ENCODE results near the gene MAD2L1. TPM values are rescaled to one million over a fixed set of nuclear protein-coding genes. Genes with fewer than 3 reads are reported as not detected.

MAD2L1 gene
- total RNA-seq, 3 donors from 2014 or later, result 2.6 to 4.4 (median 3.2) TPM

DNA sequence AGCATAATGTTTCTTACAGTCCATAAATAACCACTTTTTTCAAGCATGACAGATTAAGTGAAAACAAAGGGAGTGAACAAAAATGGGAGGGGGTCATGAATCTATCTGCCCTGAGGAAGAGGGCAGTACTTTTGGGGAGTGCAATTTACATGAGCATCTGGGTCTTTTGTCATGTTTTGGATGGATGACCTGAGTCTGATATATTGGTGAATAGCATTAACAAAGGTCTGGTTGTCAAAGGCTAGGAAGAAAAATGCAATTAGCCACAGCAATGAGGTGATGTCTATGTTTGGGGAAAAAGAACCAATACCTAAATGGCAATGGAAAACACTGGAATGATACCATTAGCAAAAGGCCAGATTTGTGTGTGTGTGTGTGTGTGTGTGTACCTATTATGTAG is 15.1 kb upstream of the MAD2L1 start:
- no peak for DNase-seq (ENCODE audit: low spot score in 2 of 2)
- Histone ChIP-seq H3K4me3 (no peak overlapping the region), H3K36me3 (no peaks in the 10 kb centered on the region), H3K27me3 (no peaks in the 10 kb centered on the region), H3K4me1 (no peaks in the 10 kb centered on the region), H3K27ac (no peak overlapping the region), H3K9me3 (no peaks in the 10 kb centered on the region)
- intact Hi-C loops (cut with DNase I; ENCODE audit: low total_unique reads), result no loop called here
- TF ChIP-seq POLR2AphosphoS5 (IDR thresholded peaks at IDR 0.05) (no peak), POLR2A (IDR thresholded peaks at IDR 0.05) (no peak)
- TF ChIP-seq, protein P1, sequence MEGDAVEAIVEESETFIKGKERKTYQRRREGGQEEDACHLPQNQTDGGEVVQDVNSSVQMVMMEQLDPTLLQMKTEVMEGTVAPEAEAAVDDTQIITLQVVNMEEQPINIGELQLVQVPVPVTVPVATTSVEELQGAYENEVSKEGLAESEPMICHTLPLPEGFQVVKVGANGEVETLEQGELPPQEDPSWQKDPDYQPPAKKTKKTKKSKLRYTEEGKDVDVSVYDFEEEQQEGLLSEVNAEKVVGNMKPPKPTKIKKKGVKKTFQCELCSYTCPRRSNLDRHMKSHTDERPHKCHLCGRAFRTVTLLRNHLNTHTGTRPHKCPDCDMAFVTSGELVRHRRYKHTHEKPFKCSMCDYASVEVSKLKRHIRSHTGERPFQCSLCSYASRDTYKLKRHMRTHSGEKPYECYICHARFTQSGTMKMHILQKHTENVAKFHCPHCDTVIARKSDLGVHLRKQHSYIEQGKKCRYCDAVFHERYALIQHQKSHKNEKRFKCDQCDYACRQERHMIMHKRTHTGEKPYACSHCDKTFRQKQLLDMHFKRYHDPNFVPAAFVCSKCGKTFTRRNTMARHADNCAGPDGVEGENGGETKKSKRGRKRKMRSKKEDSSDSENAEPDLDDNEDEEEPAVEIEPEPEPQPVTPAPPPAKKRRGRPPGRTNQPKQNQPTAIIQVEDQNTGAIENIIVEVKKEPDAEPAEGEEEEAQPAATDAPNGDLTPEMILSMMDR (IDR thresholded peaks at IDR 0.05), result no peak

DNA sequence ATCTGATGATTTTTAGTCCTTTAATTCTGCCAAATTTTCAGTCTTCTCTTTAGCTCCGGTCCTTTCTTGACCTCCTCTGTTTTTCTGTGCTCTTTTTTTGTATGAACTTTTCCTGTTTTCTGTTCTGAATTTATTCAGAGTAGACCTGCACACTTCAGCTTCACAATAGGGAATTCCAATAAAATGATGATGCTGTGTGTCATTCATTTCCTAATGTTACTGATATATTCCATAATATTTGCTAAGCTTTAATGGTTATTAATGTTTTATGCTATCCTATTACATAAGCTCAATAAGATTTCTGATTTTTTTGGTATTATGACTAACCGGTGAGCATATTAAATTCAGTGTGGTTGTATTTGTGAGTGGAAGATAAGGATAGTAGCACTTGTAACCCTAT is 13.9 kb upstream of the MAD2L1 start:
- TF ChIP-seq POLR2A (IDR thresholded peaks at IDR 0.05), result no peak
- TF ChIP-seq, protein P1 (IDR thresholded peaks at IDR 0.05), result no peak
- TF ChIP-seq POLR2AphosphoS5 (IDR thresholded peaks at IDR 0.05), result no peak
- H3K4me1 ChIP-seq, result no peaks in the 10 kb centered on the region
- intact Hi-C loops (cut with DNase I; ENCODE audit: low total_unique reads), result no loop called here
- no peak for DNase-seq (ENCODE audit: low spot score in 2 of 2)
- H3K27ac ChIP-seq, result no peak overlapping the region
- H3K4me3 ChIP-seq, result no peak overlapping the region
- H3K9me3 ChIP-seq, result no peaks in the 10 kb centered on the region
- no peaks in the 10 kb centered on the region for H3K27me3 ChIP-seq
- no peaks in the 10 kb centered on the region for H3K36me3 ChIP-seq

DNA sequence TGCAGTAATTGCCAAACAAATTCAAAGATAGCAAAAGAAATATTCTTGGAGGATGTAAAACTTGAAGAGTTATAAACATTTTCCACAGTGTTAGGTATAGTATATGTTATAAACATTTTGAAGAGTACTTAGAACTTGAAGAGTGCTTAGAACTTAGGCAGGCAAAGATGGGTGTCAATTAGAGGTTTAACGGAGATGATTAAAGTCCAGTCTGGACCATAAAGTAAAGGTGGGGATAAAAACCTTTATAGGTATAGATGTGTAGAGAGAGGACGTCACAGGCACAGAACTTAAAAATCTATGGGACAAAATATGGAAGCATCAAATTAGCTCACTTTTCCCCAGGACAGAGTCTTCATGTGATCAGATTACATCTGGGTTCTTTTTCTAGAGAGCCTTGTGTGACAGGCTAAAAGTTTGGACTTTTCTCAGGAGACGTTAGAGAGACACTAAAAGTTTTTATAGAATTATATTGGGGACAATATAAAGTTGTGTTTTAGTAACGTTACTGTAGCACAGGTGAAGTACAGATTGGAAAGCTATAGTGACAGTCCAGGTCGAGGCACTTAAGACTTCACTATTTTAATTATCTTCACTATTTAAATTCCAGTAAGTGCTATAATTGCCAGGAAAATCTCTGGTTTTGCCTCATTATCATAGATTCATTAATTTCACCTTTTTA is 13.3 kb upstream of the MAD2L1 start:
- Histone ChIP-seq H3K4me1 (no peaks in the 10 kb centered on the region), H3K27me3 (no peaks in the 10 kb centered on the region), H3K9me3 (no peaks in the 10 kb centered on the region), H3K4me3 (no peak overlapping the region), H3K36me3 (no peaks in the 10 kb centered on the region), H3K27ac (no peak overlapping the region)
- TF ChIP-seq POLR2AphosphoS5 (IDR thresholded peaks at IDR 0.05), result no peak
- TF ChIP-seq, protein P1 (IDR thresholded peaks at IDR 0.05), result no peak
- no peak for TF ChIP-seq POLR2A (IDR thresholded peaks at IDR 0.05)
- DNase-seq (ENCODE audit: low spot score in 2 of 2), result no peak
- intact Hi-C loops (cut with DNase I; ENCODE audit: low total_unique reads), result no loop called here

DNA sequence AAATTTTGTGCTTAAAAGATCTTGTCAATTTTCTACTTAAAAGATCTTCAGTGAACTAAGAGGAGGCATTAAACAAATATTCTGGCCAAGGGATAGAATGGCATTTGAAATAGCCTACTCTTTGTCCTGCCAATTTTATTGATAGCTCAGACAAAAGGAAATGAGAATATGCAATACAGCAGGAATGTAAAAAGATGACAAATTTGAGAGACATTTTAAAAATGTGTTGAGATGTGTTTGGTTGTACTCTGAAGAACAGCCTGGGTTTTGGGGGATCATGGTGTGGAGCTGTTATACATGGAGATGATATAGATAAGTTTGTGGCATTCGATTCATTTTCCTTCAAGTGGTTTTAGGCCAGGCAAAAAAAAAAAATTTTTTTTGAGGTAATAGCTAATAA is 11.6 kb upstream of the MAD2L1 start:
- no peaks in the 10 kb centered on the region for H3K36me3 ChIP-seq
- H3K4me1 ChIP-seq, result no peaks in the 10 kb centered on the region
- no peak overlapping the region for H3K4me3 ChIP-seq
- intact Hi-C loops (cut with DNase I; ENCODE audit: low total_unique reads), result no loop called here
- H3K27me3 ChIP-seq, result no peaks in the 10 kb centered on the region
- H3K9me3 ChIP-seq, result no peaks in the 10 kb centered on the region
- DNase-seq (ENCODE audit: low spot score in 2 of 2), result no peak
- no peak overlapping the region for H3K27ac ChIP-seq
- TF ChIP-seq POLR2A (IDR thresholded peaks at IDR 0.05), result no peak
- no peak for TF ChIP-seq POLR2AphosphoS5 (IDR thresholded peaks at IDR 0.05)
- TF ChIP-seq, protein P1 (IDR thresholded peaks at IDR 0.05), result no peak

DNA sequence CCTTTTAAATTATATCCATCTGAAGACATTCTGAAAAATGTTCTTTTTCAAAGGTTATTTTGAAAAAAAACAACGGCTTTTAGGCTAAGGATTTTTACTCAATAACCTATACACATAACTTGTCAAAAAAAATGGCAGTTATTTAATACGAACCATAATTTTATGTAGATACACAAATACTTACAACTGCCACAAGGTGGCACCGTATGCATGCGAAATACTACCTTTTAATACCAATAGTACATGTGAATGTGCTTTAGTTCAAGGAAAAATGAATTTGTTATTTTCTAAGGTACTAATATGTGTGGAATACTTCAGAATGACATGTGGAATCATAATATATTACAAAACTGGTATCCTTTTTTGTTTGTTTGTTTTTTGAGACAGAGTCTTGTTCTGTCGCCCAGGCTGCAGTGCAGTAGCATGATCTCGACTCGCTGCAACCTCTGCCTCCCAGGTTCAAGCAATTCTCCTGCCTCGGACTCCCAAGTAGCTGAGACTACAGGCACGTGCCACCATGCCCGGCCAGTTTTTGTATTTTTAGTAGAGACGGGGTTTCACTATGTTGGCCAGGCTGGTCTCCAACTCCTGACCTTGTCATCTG is 4.6 kb upstream of the MAD2L1 start:
- intact Hi-C loops (cut with DNase I; ENCODE audit: low total_unique reads), result no loop called here
- TF ChIP-seq POLR2AphosphoS5 (IDR thresholded peaks at IDR 0.05) (no peak), POLR2A (IDR thresholded peaks at IDR 0.05) (no peak)
- TF ChIP-seq, protein P1 (IDR thresholded peaks at IDR 0.05), result peak; percentile 56 to 64 (median 57)

More for the DNA sequence above, 4.6 kb upstream of the MAD2L1 start:
- Histone ChIP-seq H3K27ac (no peak overlapping the region), H3K9me3 (no peaks in the 10 kb centered on the region), H3K27me3 (no peaks in the 10 kb centered on the region), H3K4me3 (no peak overlapping the region), H3K4me1 (no peaks in the 10 kb centered on the region), H3K36me3 (no peaks in the 10 kb centered on the region)
- DNase-seq (ENCODE audit: low spot score in 2 of 2), result no peak
